ENCODE measurements around the gene FOXK1. TPM values are rescaled to one million over a fixed set of nuclear protein-coding genes. Genes with fewer than 3 reads are reported as not detected.
"Not testable (repeated sequence)": the region's sequence is repeated elsewhere in the genome, so short reads cannot be mapped to it uniquely, and the experiment has no call there.

The FOXK1 gene
- total RNA-seq, 4 donors from 2014 or later = 28.0 to 59.9 (median 34.2) TPM

DNA sequence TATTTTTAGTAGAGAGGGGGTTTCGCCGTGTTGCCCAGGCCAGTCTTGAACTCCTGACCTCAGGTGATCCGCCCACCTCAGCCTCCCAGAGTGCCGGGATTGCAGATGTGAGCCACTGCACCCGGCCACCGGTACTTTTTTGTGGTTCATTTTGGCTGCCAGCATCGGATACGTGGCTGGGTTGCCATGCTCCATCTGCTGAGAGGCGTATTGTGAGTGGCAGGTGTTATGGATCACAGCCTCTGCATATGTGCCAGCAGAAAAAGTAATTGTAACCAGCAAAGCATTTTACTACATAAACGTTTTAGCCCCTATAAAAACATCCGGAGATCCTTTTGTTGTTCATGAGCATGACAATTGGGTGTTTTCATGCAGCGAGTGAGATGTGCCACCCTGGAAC lies 7.1 kb downstream of the FOXK1 start:
- peaks cover 15 to 79% (median 46%) of the 10 kb centered on the region in 4 donors for H3K4me1 ChIP-seq
- H3K27me3 ChIP-seq = no peaks in the 10 kb centered on the region
- TF ChIP-seq, protein P1, sequence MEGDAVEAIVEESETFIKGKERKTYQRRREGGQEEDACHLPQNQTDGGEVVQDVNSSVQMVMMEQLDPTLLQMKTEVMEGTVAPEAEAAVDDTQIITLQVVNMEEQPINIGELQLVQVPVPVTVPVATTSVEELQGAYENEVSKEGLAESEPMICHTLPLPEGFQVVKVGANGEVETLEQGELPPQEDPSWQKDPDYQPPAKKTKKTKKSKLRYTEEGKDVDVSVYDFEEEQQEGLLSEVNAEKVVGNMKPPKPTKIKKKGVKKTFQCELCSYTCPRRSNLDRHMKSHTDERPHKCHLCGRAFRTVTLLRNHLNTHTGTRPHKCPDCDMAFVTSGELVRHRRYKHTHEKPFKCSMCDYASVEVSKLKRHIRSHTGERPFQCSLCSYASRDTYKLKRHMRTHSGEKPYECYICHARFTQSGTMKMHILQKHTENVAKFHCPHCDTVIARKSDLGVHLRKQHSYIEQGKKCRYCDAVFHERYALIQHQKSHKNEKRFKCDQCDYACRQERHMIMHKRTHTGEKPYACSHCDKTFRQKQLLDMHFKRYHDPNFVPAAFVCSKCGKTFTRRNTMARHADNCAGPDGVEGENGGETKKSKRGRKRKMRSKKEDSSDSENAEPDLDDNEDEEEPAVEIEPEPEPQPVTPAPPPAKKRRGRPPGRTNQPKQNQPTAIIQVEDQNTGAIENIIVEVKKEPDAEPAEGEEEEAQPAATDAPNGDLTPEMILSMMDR (IDR thresholded peaks at IDR 0.05) = no peak
- TF ChIP-seq POLR2A (IDR thresholded peaks at IDR 0.05) (no peak), EP300 (IDR thresholded peaks at IDR 0.05; ENCODE audit: low read depth) (no peak), POLR2AphosphoS5 (IDR thresholded peaks at IDR 0.05) (no peak)
- 73% methylated on average over 12 of the region's 12 CpGs; no CpG with 5 or more reads in 1 of the 2 donors for WGBS, 2 donors (ENCODE audit: low coverage in 1 of 2)
- intact Hi-C loops (cut with DNase I; ENCODE audit: low total_unique reads) = no loop called here
- no peak overlapping the region for H3K27ac ChIP-seq
- H3K4me3 ChIP-seq = no peak overlapping the region
- H3K9me3 ChIP-seq = no peaks in the 10 kb centered on the region
- no peak for DNase-seq
- in situ Hi-C loops (cut with MboI; ENCODE audit: low pct_ligation_motif_present in 1 of 4, low pct_unique_long_range_greater_than_20kb in 1 of 4, low sequenced_read_pairs in 3 of 4) = loop anchor here in 1 of 4 donors (10.0 kb wide), 2 partner anchors 54 to 56 kb away; no protein-coding TSS in a partner anchor
- no peaks in the 10 kb centered on the region for H3K36me3 ChIP-seq

- intact Hi-C loops (cut with DNase I; ENCODE audit: low total_unique reads) = no loop called here
These were observed 7.6 kb downstream of the FOXK1 start for GRCh38 chr7:4689668-4690067.

GRCh38 chr7:4690953-4691856 lies 9.1 kb downstream of the FOXK1 start:
- Histone ChIP-seq H3K4me3 (no peak overlapping the region), H3K27me3 (no peaks in the 10 kb centered on the region), H3K36me3 (no peaks in the 10 kb centered on the region), H3K27ac (peak overlapping the region; percentile 13 to 80 (median 50)), H3K9me3 (no peaks in the 10 kb centered on the region), H3K4me1 (peaks cover 12 to 71% (median 45%) of the 10 kb centered on the region in 4 donors)
- in situ Hi-C loops (cut with MboI; ENCODE audit: low pct_ligation_motif_present in 1 of 4, low pct_unique_long_range_greater_than_20kb in 1 of 4, low sequenced_read_pairs in 3 of 4) = no loop called here
- DNase-seq = no peak
- TF ChIP-seq EP300 (IDR thresholded peaks at IDR 0.05; ENCODE audit: low read depth) (no peak), POLR2A (IDR thresholded peaks at IDR 0.05) (no peak), POLR2AphosphoS5 (IDR thresholded peaks at IDR 0.05) (no peak)
- TF ChIP-seq, protein P1 (IDR thresholded peaks at IDR 0.05) = no peak
- 76 to 82% methylated on average over 15 to 23 of the region's 23 CpGs for WGBS, 2 donors (ENCODE audit: low coverage in 1 of 2)
- intact Hi-C loops (cut with DNase I; ENCODE audit: low total_unique reads) = no loop called here

More at GRCh38 chr7:4689668-4690067, 7.6 kb downstream of the FOXK1 start:
- peaks cover 17 to 79% (median 45%) of the 10 kb centered on the region in 4 donors for H3K4me1 ChIP-seq
- no peaks in the 10 kb centered on the region for H3K9me3 ChIP-seq
- DNase-seq = no peak
- peak overlapping the region in 1 of 4 donors; percentile 10 for H3K27ac ChIP-seq
- in situ Hi-C loops (cut with MboI; ENCODE audit: low pct_ligation_motif_present in 1 of 4, low pct_unique_long_range_greater_than_20kb in 1 of 4, low sequenced_read_pairs in 3 of 4) = loop anchor here in 1 of 4 donors (10.0 kb wide), 2 partner anchors 55 kb away; no protein-coding TSS in a partner anchor
- no peaks in the 10 kb centered on the region for H3K36me3 ChIP-seq
- H3K4me3 ChIP-seq = no peak overlapping the region
- WGBS, 2 donors (ENCODE audit: low coverage in 1 of 2) = 65 to 83% methylated on average over 1 to 12 of the region's 12 CpGs
- TF ChIP-seq POLR2AphosphoS5 (IDR thresholded peaks at IDR 0.05) (no peak), EP300 (IDR thresholded peaks at IDR 0.05; ENCODE audit: low read depth) (no peak), POLR2A (IDR thresholded peaks at IDR 0.05) (no peak)
- TF ChIP-seq, protein P1 (IDR thresholded peaks at IDR 0.05) = no peak
- H3K27me3 ChIP-seq = no peaks in the 10 kb centered on the region

DNA sequence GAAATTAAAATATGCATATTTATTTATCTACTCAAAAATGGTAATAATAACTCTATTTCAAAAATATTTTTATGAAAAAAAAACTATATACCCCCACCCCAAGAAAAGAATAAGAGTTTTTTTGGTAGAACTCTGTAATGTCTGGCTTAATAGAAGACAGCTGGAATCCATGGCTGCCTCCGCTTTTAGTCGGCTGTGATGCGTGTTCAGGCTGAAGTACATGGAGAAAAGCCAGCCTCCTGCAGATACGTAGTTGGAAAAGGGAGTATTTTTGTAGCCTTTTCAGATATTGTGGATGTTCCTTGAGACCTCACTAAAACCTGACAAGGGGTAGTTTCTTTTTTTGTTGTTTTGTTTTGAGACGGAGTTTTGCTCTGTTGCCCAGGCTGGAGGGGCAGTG lies 10.0 kb downstream of the FOXK1 start:
- Histone ChIP-seq H3K9me3 (no peaks in the 10 kb centered on the region), H3K36me3 (no peaks in the 10 kb centered on the region), H3K4me1 (peaks cover 12 to 66% (median 45%) of the 10 kb centered on the region in 4 donors), H3K27me3 (no peaks in the 10 kb centered on the region), H3K4me3 (no peak overlapping the region), H3K27ac (peak overlapping the region; percentile 41 to 80 (median 52))
- 68 to 74% methylated on average over 4 to 5 of the region's 5 CpGs for WGBS, 2 donors (ENCODE audit: low coverage in 1 of 2)
- in situ Hi-C loops (cut with MboI; ENCODE audit: low pct_ligation_motif_present in 1 of 4, low pct_unique_long_range_greater_than_20kb in 1 of 4, low sequenced_read_pairs in 3 of 4) = no loop called here
- TF ChIP-seq POLR2A (IDR thresholded peaks at IDR 0.05) (no peak), POLR2AphosphoS5 (IDR thresholded peaks at IDR 0.05) (no peak), EP300 (IDR thresholded peaks at IDR 0.05; ENCODE audit: low read depth) (no peak)
- TF ChIP-seq, protein P1 (IDR thresholded peaks at IDR 0.05) = no peak
- intact Hi-C loops (cut with DNase I; ENCODE audit: low total_unique reads) = no loop called here
- DNase-seq = no peak

DNA sequence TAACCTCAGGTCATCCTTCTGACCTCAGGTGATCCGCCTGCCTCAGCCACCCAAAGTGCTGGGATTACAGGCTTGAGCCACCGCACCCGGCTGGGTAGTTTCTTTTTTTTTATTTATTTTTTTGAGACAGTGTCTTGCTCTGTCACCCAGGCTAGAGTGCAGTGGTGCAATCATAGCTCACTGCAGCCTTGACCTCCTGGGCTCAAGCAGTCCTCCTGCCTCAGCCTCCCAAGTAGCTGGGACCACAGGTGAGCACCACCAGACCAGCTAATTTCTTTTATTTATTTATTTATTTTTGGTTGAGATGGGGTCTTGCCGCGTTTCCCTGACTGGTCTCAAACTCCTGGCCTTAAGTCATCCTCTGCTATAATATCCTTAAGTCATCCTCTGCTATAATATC lies 10.5 kb downstream of the FOXK1 start:
- peak overlapping the region; percentile 40 to 80 (median 52) for H3K27ac ChIP-seq
- 66 to 85% methylated on average over 3 to 5 of the region's 5 CpGs for WGBS, 2 donors (ENCODE audit: low coverage in 1 of 2)
- H3K27me3 ChIP-seq; DNase-seq; H3K36me3 ChIP-seq; intact Hi-C loops (cut with DNase I; ENCODE audit: low total_unique reads); in situ Hi-C loops (cut with MboI; ENCODE audit: low pct_ligation_motif_present in 1 of 4, low pct_unique_long_range_greater_than_20kb in 1 of 4, low sequenced_read_pairs in 3 of 4); H3K4me3 ChIP-seq; H3K9me3 ChIP-seq: not testable (repeated sequence)
- peaks cover 12 to 62% (median 45%) of the 10 kb centered on the region in 4 donors for H3K4me1 ChIP-seq

Measured in transverse colon (tissue), 4 donors.